GM12873 (cell line): Measurements from ENCODE around the gene AP4M1.

Source experiments
- TF ChIP-seq, protein P1 (sequence below): IDR thresholded peaks from 2 replicates; pipeline ENCODE4 v1.5.1; 2012; ENCODE audit warnings: low read depth, mild to moderate bottlenecking, moderate library complexity, low read length, control low read depth; ENCODE audit not compliant: insufficient read depth; ENCODE audit errors: missing control alignments

The AP4M1 gene

DNA sequence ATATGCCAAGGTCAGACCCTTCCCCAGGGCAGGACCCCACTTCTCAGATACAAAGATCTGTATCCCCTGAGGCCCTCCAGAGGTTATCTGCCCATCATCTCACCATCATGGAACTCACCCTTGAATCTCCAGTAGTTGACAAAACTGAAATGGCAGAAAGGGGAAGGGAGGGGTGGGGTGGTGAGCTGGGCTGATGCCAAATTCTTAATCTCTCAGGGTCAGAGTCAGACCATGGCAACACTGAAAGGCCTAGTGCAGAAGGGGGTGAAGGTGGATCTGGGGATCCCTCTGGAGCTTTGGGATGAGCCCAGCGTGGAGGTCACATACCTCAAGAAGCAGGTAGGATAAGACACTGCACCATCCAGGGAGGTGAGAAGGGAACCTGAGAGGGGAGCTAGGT, 21.1 kb downstream of the AP4M1 start:
- TF ChIP-seq, protein P1, sequence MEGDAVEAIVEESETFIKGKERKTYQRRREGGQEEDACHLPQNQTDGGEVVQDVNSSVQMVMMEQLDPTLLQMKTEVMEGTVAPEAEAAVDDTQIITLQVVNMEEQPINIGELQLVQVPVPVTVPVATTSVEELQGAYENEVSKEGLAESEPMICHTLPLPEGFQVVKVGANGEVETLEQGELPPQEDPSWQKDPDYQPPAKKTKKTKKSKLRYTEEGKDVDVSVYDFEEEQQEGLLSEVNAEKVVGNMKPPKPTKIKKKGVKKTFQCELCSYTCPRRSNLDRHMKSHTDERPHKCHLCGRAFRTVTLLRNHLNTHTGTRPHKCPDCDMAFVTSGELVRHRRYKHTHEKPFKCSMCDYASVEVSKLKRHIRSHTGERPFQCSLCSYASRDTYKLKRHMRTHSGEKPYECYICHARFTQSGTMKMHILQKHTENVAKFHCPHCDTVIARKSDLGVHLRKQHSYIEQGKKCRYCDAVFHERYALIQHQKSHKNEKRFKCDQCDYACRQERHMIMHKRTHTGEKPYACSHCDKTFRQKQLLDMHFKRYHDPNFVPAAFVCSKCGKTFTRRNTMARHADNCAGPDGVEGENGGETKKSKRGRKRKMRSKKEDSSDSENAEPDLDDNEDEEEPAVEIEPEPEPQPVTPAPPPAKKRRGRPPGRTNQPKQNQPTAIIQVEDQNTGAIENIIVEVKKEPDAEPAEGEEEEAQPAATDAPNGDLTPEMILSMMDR: no peak

DNA sequence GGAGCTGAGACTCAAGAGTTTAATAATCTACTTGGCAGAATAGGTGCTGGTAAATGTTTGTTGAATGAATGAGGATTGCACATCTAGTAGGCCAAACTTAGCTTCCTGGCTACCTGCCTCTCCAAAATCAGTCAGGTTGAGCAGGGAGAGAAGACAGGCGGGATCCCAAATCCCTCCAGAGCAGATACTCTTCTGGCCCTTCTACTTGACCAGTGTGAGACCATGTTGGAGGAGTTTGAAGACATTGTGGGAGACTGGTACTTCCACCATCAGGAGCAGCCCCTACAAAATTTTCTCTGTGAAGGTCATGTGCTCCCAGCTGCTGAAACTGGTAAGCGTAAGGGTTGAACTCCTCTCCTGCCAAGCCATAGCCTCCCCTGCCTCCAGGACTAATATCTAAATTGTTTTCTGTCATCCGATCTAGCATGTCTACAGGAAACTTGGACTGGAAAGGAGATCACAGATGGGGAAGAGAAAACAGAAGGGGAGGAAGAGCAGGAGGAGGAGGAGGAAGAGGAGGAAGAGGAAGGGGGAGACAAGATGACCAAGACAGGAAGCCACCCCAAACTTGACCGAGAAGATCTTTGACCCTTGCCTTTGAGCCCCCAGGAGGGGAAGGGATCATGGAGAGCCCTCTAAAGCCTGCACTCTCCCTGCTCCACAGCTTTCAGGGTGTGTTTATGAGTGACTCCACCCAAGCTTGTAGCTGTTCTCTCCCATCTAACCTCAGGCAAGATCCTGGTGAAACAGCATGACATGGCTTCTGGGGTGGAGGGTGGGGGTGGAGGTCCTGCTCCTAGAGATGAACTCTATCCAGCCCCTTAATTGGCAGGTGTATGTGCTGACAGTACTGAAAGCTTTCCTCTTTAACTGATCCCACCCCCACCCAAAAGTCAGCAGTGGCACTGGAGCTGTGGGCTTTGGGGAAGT, 23.1 kb downstream of the AP4M1 start:
- TF ChIP-seq, protein P1: no peak

DNA sequence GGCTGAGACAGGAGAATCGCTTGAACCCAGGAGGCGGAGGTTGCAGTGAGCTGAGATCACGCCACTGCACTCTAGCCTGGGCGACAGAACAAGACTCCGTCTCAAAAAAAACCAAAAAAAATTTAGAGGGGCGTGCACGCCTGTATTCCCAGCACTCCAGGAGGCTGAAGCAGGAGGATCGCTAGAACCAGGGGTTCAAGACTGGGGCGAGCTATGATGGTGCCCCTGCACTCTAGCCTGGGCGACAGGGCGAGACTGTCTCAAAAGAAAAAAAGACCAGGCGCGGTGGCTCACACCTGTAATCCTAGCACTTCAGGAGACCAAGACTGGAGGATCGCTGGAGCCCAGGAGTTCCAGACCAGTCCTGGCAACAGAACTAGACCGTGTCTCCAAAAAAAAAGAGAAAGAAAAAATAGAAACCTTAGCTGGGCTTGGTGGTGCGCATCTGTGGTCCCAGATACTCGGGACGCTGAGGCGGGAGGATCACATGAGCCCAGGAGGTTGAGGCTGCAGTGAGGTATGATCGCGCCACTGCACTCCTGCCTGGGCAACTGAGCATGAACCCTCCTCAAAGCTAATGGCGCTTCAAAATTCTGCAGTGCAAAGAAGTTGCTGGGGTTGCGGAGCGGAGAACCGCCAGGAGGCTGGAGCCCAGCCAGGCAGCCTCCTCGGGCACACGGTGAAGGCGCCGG, 24.9 kb downstream of the AP4M1 start:
- TF ChIP-seq, protein P1: peak; percentile 15

DNA sequence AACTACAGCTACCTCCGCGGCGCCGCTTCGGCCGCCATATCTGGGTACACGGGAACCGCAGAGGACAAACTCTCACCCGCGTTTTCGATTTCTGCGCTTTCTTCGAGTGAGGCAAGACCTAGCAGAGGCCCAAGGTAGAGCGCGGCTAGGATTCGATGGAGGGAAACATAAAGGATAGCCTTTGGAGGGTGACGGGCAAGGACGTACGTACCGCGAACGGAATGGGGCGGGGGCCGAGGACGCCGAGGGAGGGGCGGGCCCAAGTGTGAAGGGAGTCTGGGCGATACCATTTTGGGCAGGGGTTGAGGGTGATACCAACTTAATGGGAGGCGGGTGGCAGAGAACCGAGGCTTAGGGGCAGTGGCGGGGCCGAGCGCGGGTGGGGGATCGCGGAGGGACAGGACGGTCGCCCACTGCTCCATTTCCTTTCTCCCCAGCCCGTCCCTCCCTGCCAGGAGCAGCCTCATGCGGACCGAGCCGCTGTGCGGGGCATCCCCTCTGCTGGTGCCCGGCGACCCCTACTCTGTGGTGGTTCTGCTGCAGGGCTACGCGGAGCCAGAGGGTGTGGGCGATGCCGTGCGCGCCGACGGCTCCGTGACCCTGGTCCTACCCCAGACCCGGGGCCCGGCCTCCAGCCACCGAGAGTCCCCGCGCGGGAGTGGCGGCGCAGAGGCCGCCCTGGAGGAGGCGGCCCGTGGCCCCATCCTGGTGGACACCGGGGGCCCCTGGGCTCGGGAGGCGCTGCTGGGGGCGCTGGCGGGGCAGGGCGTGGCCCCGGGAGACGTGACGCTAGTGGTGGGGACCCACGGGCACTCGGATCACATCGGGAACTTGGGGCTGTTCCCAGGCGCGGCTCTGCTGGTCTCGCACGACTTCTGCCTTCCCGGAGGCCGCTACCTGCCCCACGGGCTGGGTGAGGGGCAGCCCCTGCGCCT, 25.8 kb downstream of the AP4M1 start, which contains the start of gene MBLAC1:
MBLAC1 (plus strand) TSS at position 37 of the 935 bp plus-strand sequence; CDS start at position 466, 429 bp downstream.
- TF ChIP-seq, protein P1: peak; percentile 7

DNA sequence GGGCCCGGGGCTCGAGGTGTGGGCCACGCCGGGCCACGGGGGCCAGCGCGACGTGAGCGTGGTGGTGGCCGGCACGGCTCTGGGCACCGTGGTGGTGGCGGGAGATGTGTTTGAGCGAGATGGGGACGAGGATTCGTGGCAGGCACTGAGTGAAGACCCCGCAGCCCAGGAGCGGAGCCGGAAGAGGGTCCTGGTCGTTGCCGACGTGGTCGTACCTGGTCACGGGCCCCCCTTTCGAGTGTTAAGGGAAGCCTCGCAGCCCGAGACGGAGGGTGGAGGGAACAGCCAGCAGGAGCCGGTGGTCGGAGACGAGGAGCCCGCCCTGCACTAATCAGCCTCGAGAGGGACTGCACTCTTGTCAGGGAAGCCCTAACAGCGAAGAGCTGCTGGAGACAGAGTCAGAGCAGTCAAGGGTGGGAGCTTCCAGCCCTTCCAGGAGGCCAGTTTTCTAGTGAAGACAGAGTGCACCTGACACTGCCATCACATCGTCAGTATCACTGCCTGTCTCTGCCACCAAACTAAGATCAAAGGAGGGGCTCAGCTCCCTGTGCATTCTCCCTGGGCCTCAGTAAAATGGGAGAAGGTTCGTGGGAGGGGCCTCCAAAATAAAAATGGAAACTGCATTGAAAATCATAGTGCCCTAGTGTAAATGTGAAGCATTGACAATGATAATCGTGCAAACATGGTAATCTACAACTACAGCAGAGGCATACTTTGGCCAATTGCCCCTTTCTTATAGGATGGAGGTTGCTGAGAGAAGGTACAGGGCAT, 26.6 kb downstream of the AP4M1 start:
- TF ChIP-seq, protein P1: peak; percentile 1

DNA sequence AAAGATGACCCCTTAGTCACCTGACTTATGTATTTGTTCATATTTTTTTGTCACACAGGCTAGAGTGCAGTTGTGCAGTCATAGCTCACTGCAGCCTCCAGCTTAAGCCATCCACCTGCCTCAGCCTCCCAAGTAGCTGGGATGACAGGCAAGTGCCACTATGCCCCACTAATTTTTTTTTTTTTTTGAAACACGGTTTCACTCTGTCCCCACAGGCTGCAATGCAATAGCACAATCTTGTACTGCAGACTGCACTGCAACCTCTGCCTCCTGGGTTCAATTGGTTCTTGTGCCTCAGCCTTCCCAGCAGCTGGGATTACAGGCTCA, 27.2 kb downstream of the AP4M1 start:
- TF ChIP-seq, protein P1: no peak
